ENCODE data around the gene GMDS.

GMDS gene

GRCh38 chr6:1800845-1801244 lies 444.6 kb downstream of the GMDS start:
- no peak for DNase-seq (ENCODE audit: low read depth in 2 of 2)

- no peak for DNase-seq (ENCODE audit: low read depth in 2 of 2)
Measured at GRCh38 chr6:1798965-1799325, 446.5 kb downstream of the GMDS start.

GRCh38 chr6:1798303-1798964 lies 447.0 kb downstream of the GMDS start:
- no peak for DNase-seq (ENCODE audit: low read depth in 2 of 2)

GRCh38 chr6:1797801-1798200 lies 447.6 kb downstream of the GMDS start:
- no peak for DNase-seq (ENCODE audit: low read depth in 2 of 2)

GRCh38 chr6:1796706-1797529 lies 448.5 kb downstream of the GMDS start:
- DNase-seq (ENCODE audit: low read depth in 2 of 2), result no peak

GRCh38 chr6:1795910-1796309 lies 449.5 kb downstream of the GMDS start:
- no peak for DNase-seq (ENCODE audit: low read depth in 2 of 2)

- no peak for DNase-seq (ENCODE audit: low read depth in 2 of 2)
Measured at GRCh38 chr6:1792989-1793388, 452.4 kb downstream of the GMDS start.

GRCh38 chr6:1790684-1791083 lies 454.7 kb downstream of the GMDS start:
- DNase-seq (ENCODE audit: low read depth in 2 of 2), result no peak

- no peak for DNase-seq (ENCODE audit: low read depth in 2 of 2)
Measured at GRCh38 chr6:1789092-1789491, 456.3 kb downstream of the GMDS start.

GRCh38 chr6:1787894-1788293 lies 457.5 kb downstream of the GMDS start:
- no peak for DNase-seq (ENCODE audit: low read depth in 2 of 2)

- DNase-seq (ENCODE audit: low read depth in 2 of 2), result peak in 1 of 2 donors; percentile 10
Measured at GRCh38 chr6:1786455-1787453, 458.7 kb downstream of the GMDS start.

- no peak for DNase-seq (ENCODE audit: low read depth in 2 of 2)
Measured at GRCh38 chr6:1784422-1784884, 461.0 kb downstream of the GMDS start.

- no peak for DNase-seq (ENCODE audit: low read depth in 2 of 2)
Measured at GRCh38 chr6:1781817-1782184, 463.6 kb downstream of the GMDS start.

GRCh38 chr6:1781152-1781816 lies 464.1 kb downstream of the GMDS start:
- no peak for DNase-seq (ENCODE audit: low read depth in 2 of 2)

- no peak for DNase-seq (ENCODE audit: low read depth in 2 of 2)
Measured at GRCh38 chr6:1780251-1780867, 465.0 kb downstream of the GMDS start.

- DNase-seq (ENCODE audit: low read depth in 2 of 2), result no peak
Measured at GRCh38 chr6:1778686-1779235, 466.6 kb downstream of the GMDS start.

- no peak for DNase-seq (ENCODE audit: low read depth in 2 of 2)
Measured at GRCh38 chr6:1777921-1778685, 467.3 kb downstream of the GMDS start.

- DNase-seq (ENCODE audit: low read depth in 2 of 2), result no peak
Measured at GRCh38 chr6:1775441-1775840, 470.0 kb downstream of the GMDS start.

GRCh38 chr6:1774226-1774915 lies 471.0 kb downstream of the GMDS start:
- DNase-seq (ENCODE audit: low read depth in 2 of 2), result no peak
